Right ventricle myocardium inferior (tissue), 1 donor: Measurements from ENCODE around the gene RIC3. TPM values are rescaled to one million over a fixed set of nuclear protein-coding genes. Genes with fewer than 3 reads are reported as not detected.

ENCODE experiments used
- ATAC-seq: fragments of 200-7000 bp; cut with Tn5 transposase; one replicate; pipeline ENCODE4 v1.9.1; 2020; ENCODE audit warnings: mild to moderate bottlenecking, moderate library complexity
- DNase-seq: peaks from one replicate; pipeline ENCODE4 v3.0.0; 2021; ENCODE audit errors: missing footprints
- intact Hi-C: fragments of 100-400 bp; cut with DNase I; formaldehyde crosslinking; loops from one replicate; pipeline ENCODE4 v1.11.0; 2022
- total RNA-seq: library from RNA; stranded (reverse); fragmentation: NEBNext Ultra II Directional; extraction: Animal tissue kit (Norgen Biotek cat#: 25700); gene quantifications from one replicate; pipeline ENCODE4 v1.2.1, GENCODE V29; 2021
- donor health status: DM: no; HTN: yes; CAD: no; lungs with severe emphysema.

RIC3 gene
- total RNA-seq, 1 donor from 2014 or later = 11.7 TPM

DNA sequence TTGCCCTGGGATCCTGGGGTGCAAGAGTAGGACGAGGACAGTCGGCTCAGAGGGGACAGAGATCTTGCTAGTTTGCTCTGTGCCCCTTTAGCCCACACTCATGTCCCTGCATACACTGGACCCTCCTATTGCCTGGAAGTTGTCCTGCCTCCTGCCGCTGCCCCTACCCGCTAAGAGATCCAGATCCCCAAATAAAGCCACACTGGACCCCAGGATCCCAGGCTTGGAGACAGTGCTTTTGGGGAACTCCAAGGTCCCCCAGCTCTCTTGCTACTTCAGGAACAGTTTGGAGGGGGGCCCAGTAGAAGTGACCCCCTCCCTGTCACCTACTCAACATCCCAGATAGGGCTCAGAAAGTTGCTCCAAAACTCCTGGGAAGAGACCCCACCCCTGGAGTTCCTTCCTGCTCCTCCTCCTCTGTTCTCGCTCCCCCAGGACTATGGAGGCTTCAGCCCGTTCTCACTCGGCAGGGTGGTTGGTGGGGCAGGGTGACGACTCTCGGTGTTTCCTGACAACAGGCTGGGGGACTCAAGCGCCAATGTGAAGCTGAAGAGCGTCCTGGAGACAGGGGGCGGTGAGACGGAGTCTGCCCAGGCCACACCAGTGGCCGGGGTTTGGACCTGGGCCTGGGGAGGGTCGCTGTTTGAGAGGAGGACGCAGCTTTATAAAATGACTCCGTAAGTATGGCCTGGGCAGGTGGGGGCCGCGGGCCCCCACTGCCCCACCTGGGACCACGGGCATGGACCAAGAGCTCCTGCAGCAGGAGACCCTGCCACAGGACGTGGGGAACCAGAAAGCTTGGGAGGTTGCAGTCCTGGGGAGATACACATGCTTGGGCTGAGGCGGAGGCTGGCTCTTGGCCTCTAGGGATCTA is 107.0 kb downstream of the RIC3 start:
- intact Hi-C loops = loop anchor here (2.0 kb wide), 1 partner anchor 25 kb away; no protein-coding TSS in a partner anchor
- DNase-seq = no peak
- ATAC-seq = no peak

DNA sequence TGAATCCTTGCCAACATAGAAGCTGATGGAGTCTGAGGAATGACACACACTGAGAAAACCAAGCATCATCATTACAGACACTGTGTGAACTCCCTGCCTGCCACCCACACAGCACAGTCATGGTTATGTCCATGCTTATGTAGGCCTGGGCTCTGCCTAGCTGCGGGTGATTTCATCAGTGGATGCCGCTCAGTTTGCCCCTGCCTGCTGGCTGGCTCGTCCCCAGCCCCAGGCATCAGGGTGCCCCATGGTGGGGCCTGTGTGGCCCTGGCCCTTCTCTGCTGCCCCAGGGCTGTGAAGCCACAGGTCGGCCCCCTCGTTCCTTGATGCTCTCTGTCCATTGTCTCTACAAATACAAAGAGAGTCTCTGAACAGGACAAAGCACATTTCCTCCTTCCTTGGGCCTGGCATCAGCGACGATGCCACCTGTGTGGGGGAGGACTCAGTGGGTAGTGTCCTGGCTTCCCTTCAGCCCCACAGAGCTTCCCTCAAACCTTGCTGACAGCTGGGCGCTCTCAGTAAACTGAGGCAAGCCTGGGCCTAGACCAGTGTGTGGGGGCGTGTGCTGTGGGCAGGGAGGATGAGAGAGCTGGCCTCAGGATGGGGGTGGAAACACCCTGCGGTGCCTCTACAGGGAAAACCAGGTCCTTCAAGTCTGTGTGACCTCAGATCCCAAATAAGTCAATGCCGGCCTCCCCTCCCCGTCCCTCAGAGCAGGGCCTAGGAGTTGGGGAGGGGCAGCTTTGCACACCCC is 107.8 kb downstream of the RIC3 start:
- intact Hi-C loops = loop anchor here (2.0 kb wide), 1 partner anchor 24 kb away; no protein-coding TSS in a partner anchor
- no peak for ATAC-seq
- no peak for DNase-seq

DNA sequence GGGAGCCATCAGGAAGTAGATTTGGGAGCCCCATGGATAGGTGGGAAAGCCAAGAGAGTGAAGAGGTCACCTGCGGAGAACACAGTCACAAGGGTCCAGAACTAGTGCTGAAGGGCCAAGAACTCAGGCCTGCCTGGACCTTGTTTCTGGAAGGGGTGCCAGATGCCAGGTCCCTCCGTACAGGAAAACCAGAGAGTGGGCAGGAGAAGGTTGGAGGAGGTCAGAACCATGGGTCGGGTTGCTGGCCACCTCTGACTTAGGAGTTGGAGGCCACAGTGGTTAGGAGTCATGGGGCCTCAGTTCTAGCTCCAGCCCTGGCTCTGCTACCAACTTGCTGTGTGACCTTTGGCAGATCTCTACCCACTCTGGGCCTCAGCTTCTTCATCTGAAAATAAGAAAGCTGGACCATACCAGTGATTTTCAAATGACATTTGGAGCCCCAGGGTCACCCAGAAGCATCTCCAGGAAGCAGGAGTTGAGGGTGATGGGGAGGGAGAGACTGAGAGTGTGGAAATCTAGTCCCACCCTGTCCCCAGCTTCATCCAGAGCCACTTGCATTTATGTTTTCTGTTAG is 108.6 kb downstream of the RIC3 start:
- intact Hi-C loops = loop anchor here (2.0 kb wide), 1 partner anchor 23 kb away; no protein-coding TSS in a partner anchor
- no peak for ATAC-seq
- DNase-seq = no peak

GRCh38 chr11:8059571-8060011 is 109.2 kb downstream of the RIC3 start:
- intact Hi-C loops = loop anchor here (2.0 kb wide), 1 partner anchor 23 kb away; no protein-coding TSS in a partner anchor
- DNase-seq = no peak
- no peak for ATAC-seq

- intact Hi-C loops = no loop called here
- ATAC-seq (no peak), DNase-seq (no peak)
Observed at GRCh38 chr11:8059030-8059429, 109.8 kb downstream of the RIC3 start.

DNA sequence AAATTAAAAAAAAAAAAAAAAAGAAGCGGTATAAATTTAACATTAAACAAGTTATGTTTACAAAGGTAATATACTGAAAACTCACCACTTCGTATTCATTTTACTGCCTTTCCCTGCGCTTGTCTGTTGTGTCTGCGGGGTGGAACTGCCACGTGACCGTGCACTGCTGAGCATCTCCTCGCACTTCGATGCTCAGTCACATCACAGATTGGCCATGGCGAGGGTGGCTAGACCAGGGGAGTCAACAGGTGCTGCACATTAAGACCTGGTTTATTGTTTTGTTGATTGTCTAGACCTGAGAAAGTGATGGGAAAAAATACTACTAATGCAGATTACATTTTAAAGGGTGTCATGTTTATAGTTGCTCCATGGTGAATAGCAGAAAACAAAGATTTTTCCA is 110.6 kb downstream of the RIC3 start:
- DNase-seq = no peak
- intact Hi-C loops = no loop called here
- ATAC-seq = no peak

GRCh38 chr11:8056810-8057463 is 111.9 kb downstream of the RIC3 start:
- peak; percentile 67 for DNase-seq
- ATAC-seq = peak; percentile 81
- intact Hi-C loops = no loop called here

Other genes with a start within 250 kb of the RIC3 start
- not detected for gene OR10A6, start 237.8 kb downstream of the RIC3 start, total RNA-seq
- gene OR10A3, start 227.3 kb downstream of the RIC3 start, total RNA-seq = not detected
- not detected for gene NLRP10, start 203.6 kb downstream of the RIC3 start, total RNA-seq
- gene EIF3F, start 181.7 kb downstream of the RIC3 start, total RNA-seq = 155 TPM
- 21.4 TPM for gene TUB, start 87.8 kb downstream of the RIC3 start, total RNA-seq
- 3.6 TPM for gene LMO1, start 94.9 kb upstream of the RIC3 start, total RNA-seq